IMR-90 (cell line): ENCODE data around the gene POMGNT2. TPM values are rescaled to one million over a fixed set of nuclear protein-coding genes. Genes with fewer than 3 reads are reported as not detected.
A peak's percentile ranks its signal among the peaks of the same experiment; 100 is the strongest.

ENCODE experiments used
- ATAC-seq: fragments of 200-7000 bp; cut with Tn5 transposase; 2 replicates; pipeline ENCODE4 v1.9.1; 2020; ENCODE audit warnings: low read depth, mild to moderate bottlenecking, moderate library complexity
- BruUV-seq: library from RNA; stranded (reverse); fragments of 400-500 nt; replicated peaks from 2 replicates; lab custom pipeline; 2021; lab: Mats Ljungman, UMichigan
- CTCF ChIA-PET: fragments of 300-600 bp; formaldehyde crosslinking; extraction: SDS; loops from one replicate; lab custom pipeline; 2021; ENCODE audit warnings: antibody characterized with exemption; lab: Yijun Ruan, JAX
- POLR2A ChIA-PET: fragments of 300-600 bp; sonication (Branson Sonifier 250); formaldehyde crosslinking; loops from one replicate; lab custom pipeline; 2022; ENCODE audit warnings: antibody characterized with exemption; ENCODE audit not compliant: unreplicated experiment; lab: Charles Lee
- DNase-seq: peaks from one replicate; pipeline ENCODE4 v3.0.0; 2013
- H2AFZ ChIP-seq: replicated peaks from 2 replicates; pipeline ENCODE3; 2013; ENCODE audit warnings: low read length, mild to moderate bottlenecking; ENCODE audit not compliant: poor library complexity
- H2AK5ac ChIP-seq: 2 replicates; pipeline ENCODE4 v1.6.1; 2013; ENCODE audit warnings: low read depth, low read length, inconsistent platforms
- H2AK9ac ChIP-seq: replicated peaks from 2 replicates; pipeline ENCODE3; 2013; ENCODE audit warnings: mild to moderate bottlenecking, low read depth, low read length, moderate library complexity; ENCODE audit not compliant: poor library complexity
- H2BK120ac ChIP-seq: 2 replicates; pipeline ENCODE4 v1.6.1; 2013; ENCODE audit warnings: low read depth, low read length, inconsistent platforms
- H2BK15ac ChIP-seq: 3 replicates; pipeline ENCODE4 v1.6.1; 2013; ENCODE audit warnings: low read depth, low read length, inconsistent platforms
- H2BK20ac ChIP-seq: 2 replicates; pipeline ENCODE4 v1.6.1; 2013; ENCODE audit warnings: low read depth, mild to moderate bottlenecking, inconsistent platforms, low read length, moderate library complexity
- H2BK5ac ChIP-seq: 2 replicates; pipeline ENCODE4 v1.6.1; 2013; ENCODE audit warnings: mild to moderate bottlenecking, low read depth, low read length, inconsistent platforms; ENCODE audit not compliant: poor library complexity, severe bottlenecking
- H3K14ac ChIP-seq: replicated peaks from 2 replicates; pipeline ENCODE4 v1.6.1; 2013; ENCODE audit warnings: low read depth, low read length, inconsistent platforms
- H3K18ac ChIP-seq: 2 replicates; pipeline ENCODE4 v1.6.1; 2013; ENCODE audit warnings: low read depth, low read length, control low read depth
- H3K23ac ChIP-seq: 2 replicates; pipeline ENCODE4 v1.6.1; 2013; ENCODE audit warnings: low read depth, low read length, inconsistent platforms
- H3K27ac ChIP-seq: 2 replicates; pipeline ENCODE4 v1.5.1; 2013; ENCODE audit warnings: mild to moderate bottlenecking, control low read depth, low read length; ENCODE audit not compliant: insufficient read depth
- H3K27me3 ChIP-seq: 2 replicates; pipeline ENCODE4 v1.6.1; 2013; ENCODE audit warnings: low read length; ENCODE audit not compliant: control insufficient read depth, insufficient read depth
- H3K36me3 ChIP-seq: 2 replicates; pipeline ENCODE4 v1.6.1; 2013; ENCODE audit warnings: low read length, mixed read lengths; ENCODE audit not compliant: control insufficient read depth, insufficient read depth
- H3K4ac ChIP-seq: 2 replicates; pipeline ENCODE4 v1.6.1; 2013; ENCODE audit warnings: low read depth, low read length, inconsistent platforms
- H3K4me1 ChIP-seq: 2 replicates; pipeline ENCODE4 v1.6.1; 2013; ENCODE audit warnings: low read length, mixed read lengths; ENCODE audit not compliant: control insufficient read depth, insufficient read depth
- H3K4me2 ChIP-seq: 2 replicates; pipeline ENCODE4 v1.6.1; 2013; ENCODE audit warnings: low read depth, mild to moderate bottlenecking, control low read depth, low read length, moderate library complexity
- H3K4me3 ChIP-seq: 2 replicates; pipeline ENCODE4 v1.5.1; 2013; ENCODE audit warnings: low read depth, mild to moderate bottlenecking, control low read depth, low read length, moderate library complexity; ENCODE audit not compliant: insufficient read depth
- H3K56ac ChIP-seq: 2 replicates; pipeline ENCODE4 v1.6.1; 2013; ENCODE audit warnings: low read length, inconsistent platforms; ENCODE audit not compliant: insufficient read depth; ENCODE audit errors: extremely low read depth
- H3K79me1 ChIP-seq, 2 experiments: 2 replicates each; pipeline ENCODE4 v1.6.1; 2013; ENCODE audit warnings: low read length in 2 of 2, inconsistent platforms in 1 of 2, low read depth in 1 of 2
- H3K9ac ChIP-seq: 2 replicates; pipeline ENCODE4 v1.6.1; 2013; ENCODE audit warnings: low read depth, low read length, control low read depth
- H3K9me1 ChIP-seq: 2 replicates; pipeline ENCODE4 v1.6.1; 2013; ENCODE audit warnings: low read length, inconsistent platforms; ENCODE audit not compliant: insufficient read depth
- H3K9me3 ChIP-seq: 2 replicates; pipeline ENCODE4 v1.6.1; 2013; ENCODE audit warnings: low read length; ENCODE audit not compliant: control insufficient read depth, insufficient read depth
- H4K20me1 ChIP-seq: 2 replicates; pipeline ENCODE4 v1.6.1; 2013; ENCODE audit warnings: low read length, inconsistent platforms; ENCODE audit not compliant: insufficient read depth
- H4K5ac ChIP-seq: 2 replicates; pipeline ENCODE4 v1.6.1; 2013; ENCODE audit warnings: mild to moderate bottlenecking, low read depth, low read length, control low read depth
- H4K8ac ChIP-seq, 2 experiments: 2 replicates each; pipeline ENCODE4 v1.6.1; 2013; ENCODE audit warnings: low read depth in 2 of 2, low read length in 2 of 2, control low read depth in 1 of 2, inconsistent platforms in 1 of 2
- H4K91ac ChIP-seq: 2 replicates; pipeline ENCODE4 v1.6.1; 2013; ENCODE audit warnings: low read depth, low read length, inconsistent platforms; ENCODE audit not compliant: insufficient read depth
- CEBPB ChIP-seq: IDR thresholded peaks from 2 replicates; pipeline ENCODE4 v1.6.1; 2012; ENCODE audit warnings: low read depth, low read length, improper control_type of control experiment
- CHD1 ChIP-seq: IDR thresholded peaks from 2 replicates; pipeline ENCODE4 v1.6.1; 2012; ENCODE audit warnings: low read depth, low read length, improper control_type of control experiment
- ELK1 ChIP-seq: fragments of 150-350 bp; IDR thresholded peaks from 2 replicates; pipeline ENCODE4 v1.6.1; 2016; ENCODE audit warnings: low read depth, mild to moderate bottlenecking, low read length, moderate library complexity, borderline replicate concordance
- FOS ChIP-seq: fragments of 150-350 bp; IDR thresholded peaks from 2 replicates; pipeline ENCODE4 v1.6.1; 2016; ENCODE audit warnings: low read depth, low read length
- MXI1 ChIP-seq: IDR thresholded peaks from 2 replicates; pipeline ENCODE4 v1.6.1; 2012; ENCODE audit warnings: low read depth, mild to moderate bottlenecking, low read length, moderate library complexity, borderline replicate concordance
- POLR2A ChIP-seq: IDR thresholded peaks from 2 replicates; pipeline ENCODE4 v1.6.1; 2012; ENCODE audit warnings: mild to moderate bottlenecking, low read depth, low read length
- RCOR1 ChIP-seq: IDR thresholded peaks from 2 replicates; pipeline ENCODE4 v1.6.1; 2012; ENCODE audit warnings: mild to moderate bottlenecking, low read length, improper control_type of control experiment; ENCODE audit not compliant: insufficient replicate concordance
- SMC3 ChIP-seq: fragments of 150-350 bp; IDR thresholded peaks from 2 replicates; pipeline ENCODE4 v1.6.1; 2016; ENCODE audit warnings: low read depth, mild to moderate bottlenecking, antibody characterized with exemption, low read length, moderate library complexity
- WGBS, 2 experiments: methylation state at CpG; one replicate each; pipeline versions ENCODE4 v1.1.5 to v1.1.7; 2013; ENCODE audit warnings: missing lambda C conversion rate in 2 of 2; ENCODE audit not compliant: insufficient read length in 1 of 2; ENCODE audit errors: extremely low coverage in 2 of 2; 5-methylcytosine and 5-hydroxymethylcytosine counted together
- dilution Hi-C: fragments of 300-500 bp; cut with HindIII; formaldehyde crosslinking; loops from one replicate; pipeline ENCODE4 v1.14.3; 2018; ENCODE audit warnings: low sequenced_read_pairs; ENCODE audit not compliant: unreplicated experiment
- in situ Hi-C: fragments of 300-500 bp; cut with MboI; formaldehyde crosslinking; loops from 3 replicates; pipeline ENCODE4 v1.14.3; 2019; ENCODE audit warnings: low sequenced_read_pairs, inconsistent platforms, mixed read lengths
- intact Hi-C: fragments of 100-400 bp; cut with micrococcal nuclease; formaldehyde crosslinking; loops from 2 replicates; pipeline ENCODE4 v1.10.0; 2022
- polyA plus RNA-seq, 3 experiments: library from polyadenylated mRNA; depleted of rRNA; stranded (reverse); fragments of >200 nt; gene quantifications; 2 replicates each; pipeline ENCODE4 v1.2.3, GENCODE V29; 2012; ENCODE audit warnings: low replicate concordance in 1 of 3
- total RNA-seq: library from RNA; depleted of rRNA; stranded (reverse); fragments of >200 nt; gene quantifications from 2 replicates; pipeline ENCODE4 v1.2.3, GENCODE V29; 2012
- TF ChIP-seq, protein P1 (sequence below): fragments of 150-350 bp; IDR thresholded peaks from 2 replicates; pipeline ENCODE4 v1.6.1; 2017; ENCODE audit warnings: mild to moderate bottlenecking, antibody characterized with exemption, low read length, low read depth

The POMGNT2 gene
- total and polyA plus RNA-seq, 2 of the 4 experiments (the other 2 are of a cell fraction): 7.5 to 16.2 TPM

DNA sequence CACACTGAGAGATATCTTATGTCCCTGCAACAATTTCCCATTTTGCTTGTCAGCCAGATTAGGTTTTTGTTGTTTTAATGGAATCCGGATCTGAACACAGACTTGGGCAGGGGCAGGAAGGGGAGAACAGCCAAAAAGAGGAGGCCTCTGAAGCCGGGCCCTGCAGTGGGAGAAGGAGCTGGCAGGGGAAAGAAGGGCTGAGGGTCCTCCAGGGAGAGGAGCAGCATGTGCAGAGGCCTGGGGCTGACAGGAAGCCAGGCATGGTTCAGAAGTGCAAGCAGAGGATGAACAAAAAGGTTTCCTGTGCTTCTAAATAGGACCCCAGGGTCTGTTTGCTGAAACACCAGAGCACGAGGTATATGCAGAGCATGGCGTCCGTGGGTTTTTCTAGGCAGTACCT is 49.1 kb upstream of the POMGNT2 start:
- H4K5ac ChIP-seq: no peak overlapping the region
- peaks cover 5% of the 10 kb centered on the region; the same call in 1 of the 2 replicates for H3K4me1 ChIP-seq
- in situ Hi-C loops (loop anchor here (5.0 kb wide), 1 partner anchor 193 kb away; no protein-coding TSS in a partner anchor), dilution Hi-C loops (no loop called here), intact Hi-C loops (loop anchor here (1.0 kb wide), 1 partner anchor 194 kb away; no protein-coding TSS in a partner anchor)
- H2BK5ac ChIP-seq: no peak overlapping the region
- ChIA-PET CTCF (interaction anchor here (6.6 kb wide), 1 partner anchor 192 kb away, joined by 46 read pairs; no protein-coding TSS in a partner anchor), POLR2A (no interaction called here)
- no TSS peak for BruUV-seq
- H3K23ac ChIP-seq: no peak overlapping the region
- no peak overlapping the region for H3K9ac ChIP-seq
- no peak overlapping the region for H3K18ac ChIP-seq
- ATAC-seq (no peak), DNase-seq (no peak)
- H3K27me3 ChIP-seq: peaks cover 12% of the 10 kb centered on the region; the same call in 1 of the 2 replicates
- H3K9me1 ChIP-seq: peaks cover 7% of the 10 kb centered on the region
- no peak overlapping the region for H3K4me2 ChIP-seq
- no peak overlapping the region for H2BK15ac ChIP-seq
- H3K4ac ChIP-seq: no peak overlapping the region
- H3K14ac ChIP-seq: no peak overlapping the region
- no peak overlapping the region for H4K91ac ChIP-seq
- no peaks in the 10 kb centered on the region for H3K36me3 ChIP-seq
- TF ChIP-seq MXI1 (no peak), RCOR1 (no peak), CHD1 (no peak), ELK1 (no peak), POLR2A (no peak), CEBPB (no peak), SMC3 (no peak), FOS (no peak)
- TF ChIP-seq, protein P1, sequence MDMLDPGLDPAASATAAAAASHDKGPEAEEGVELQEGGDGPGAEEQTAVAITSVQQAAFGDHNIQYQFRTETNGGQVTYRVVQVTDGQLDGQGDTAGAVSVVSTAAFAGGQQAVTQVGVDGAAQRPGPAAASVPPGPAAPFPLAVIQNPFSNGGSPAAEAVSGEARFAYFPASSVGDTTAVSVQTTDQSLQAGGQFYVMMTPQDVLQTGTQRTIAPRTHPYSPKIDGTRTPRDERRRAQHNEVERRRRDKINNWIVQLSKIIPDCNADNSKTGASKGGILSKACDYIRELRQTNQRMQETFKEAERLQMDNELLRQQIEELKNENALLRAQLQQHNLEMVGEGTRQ: no peak
- H2AK9ac ChIP-seq: no peak overlapping the region
- H2AFZ ChIP-seq: no peak overlapping the region
- H3K9me3 ChIP-seq: no peaks in the 10 kb centered on the region
- peak overlapping the region; percentile 34; the same call in 1 of the 2 replicates for H2BK20ac ChIP-seq
- H3K27ac ChIP-seq: no peak overlapping the region
- no peak overlapping the region for H3K56ac ChIP-seq
- H4K20me1 ChIP-seq: no peaks in the 10 kb centered on the region; the same call in 1 of the 2 replicates
- 94% methylated on average over 2 of the region's 5 CpGs; no CpG with 5 or more reads in 1 of the 2 experiments for WGBS, 2 experiments
- no peak overlapping the region for H2BK120ac ChIP-seq
- no peak overlapping the region for H2AK5ac ChIP-seq
- no peak overlapping the region for H4K8ac ChIP-seq
- no peaks in the 10 kb centered on the region for H3K79me1 ChIP-seq
- H3K4me3 ChIP-seq: no peak overlapping the region
